H9 (cell line): Measurements from ENCODE around the gene TEX35. TPM values are rescaled to one million over a fixed set of nuclear protein-coding genes. Genes with fewer than 3 reads are reported as not detected.

Experiments used
- DNase-seq: peaks from one replicate; pipeline ENCODE4 v3.0.0-alpha.2; 2017
- H2AFZ ChIP-seq: one replicate; pipeline ENCODE4 v1.6.1; 2013; ENCODE audit warnings: mild to moderate bottlenecking, low read length, control low read depth, moderate library complexity
- H2AK5ac ChIP-seq: 2 replicates; pipeline ENCODE4 v1.6.1; 2013; ENCODE audit warnings: low read length, control low read depth, mixed read lengths; ENCODE audit not compliant: insufficient read length
- H2BK120ac ChIP-seq: one replicate; pipeline ENCODE4 v1.6.1; 2013; ENCODE audit warnings: low read depth, mild to moderate bottlenecking, low read length, control low read depth, inconsistent platforms; ENCODE audit not compliant: poor library complexity, severe bottlenecking
- H2BK12ac ChIP-seq: 2 replicates; pipeline ENCODE4 v1.6.1; 2013; ENCODE audit warnings: low read length, control low read depth, mixed read lengths, low read depth; ENCODE audit not compliant: insufficient read length
- H2BK15ac ChIP-seq: 2 replicates; pipeline ENCODE4 v1.6.1; 2013; ENCODE audit warnings: low read depth, low read length, control low read depth
- H2BK20ac ChIP-seq: one replicate; pipeline ENCODE4 v1.6.1; 2013; ENCODE audit warnings: low read depth, mild to moderate bottlenecking, low read length, control low read depth, inconsistent platforms; ENCODE audit not compliant: poor library complexity, severe bottlenecking
- H2BK5ac ChIP-seq: 2 replicates; pipeline ENCODE4 v1.6.1; 2013; ENCODE audit warnings: low read length, control low read depth, mixed read lengths; ENCODE audit not compliant: insufficient read length
- H3K14ac ChIP-seq: 2 replicates; pipeline ENCODE4 v1.6.1; 2013; ENCODE audit warnings: low read length, control low read depth; ENCODE audit not compliant: insufficient read depth
- H3K18ac ChIP-seq: 2 replicates; pipeline ENCODE4 v1.6.1; 2013; ENCODE audit warnings: low read depth, mild to moderate bottlenecking, mixed read lengths, low read length, control low read depth; ENCODE audit not compliant: insufficient read length
- H3K23ac ChIP-seq: 2 replicates; pipeline ENCODE4 v1.6.1; 2013; ENCODE audit warnings: low read length, control low read depth, mixed read lengths, low read depth; ENCODE audit not compliant: insufficient read length
- H3K23me2 ChIP-seq: 2 replicates; pipeline ENCODE4 v1.6.1; 2013; ENCODE audit warnings: low read depth, mild to moderate bottlenecking, mixed read lengths, low read length, control low read depth; ENCODE audit not compliant: insufficient read length, poor library complexity, severe bottlenecking
- H3K27ac ChIP-seq: 2 replicates; pipeline ENCODE4 v1.5.1; 2013; ENCODE audit warnings: low read length, control low read depth, mixed read lengths, low read depth; ENCODE audit not compliant: insufficient read length
- H3K27me3 ChIP-seq: 2 replicates; pipeline ENCODE4 v1.6.1; 2013; ENCODE audit warnings: low read length, control low read depth, inconsistent platforms; ENCODE audit not compliant: insufficient read depth
- H3K4ac ChIP-seq: 2 replicates; pipeline ENCODE4 v1.6.1; 2013; ENCODE audit warnings: low read depth, mild to moderate bottlenecking, control low read depth, inconsistent platforms, low read length, moderate library complexity
- H3K4me1 ChIP-seq: 2 replicates; pipeline ENCODE4 v1.6.1; 2013; ENCODE audit warnings: low read length, control low read depth, inconsistent platforms; ENCODE audit not compliant: insufficient read depth
- H3K4me2 ChIP-seq: 2 replicates; pipeline ENCODE4 v1.6.1; 2013; ENCODE audit warnings: low read length, control low read depth, mixed read lengths; ENCODE audit not compliant: insufficient read length, insufficient read depth
- H3K56ac ChIP-seq: 2 replicates; pipeline ENCODE4 v1.6.1; 2013; ENCODE audit warnings: low read depth, mild to moderate bottlenecking, mixed read lengths, low read length, control low read depth; ENCODE audit not compliant: insufficient read length
- H3K79me1 ChIP-seq: 2 replicates; pipeline ENCODE4 v1.6.1; 2013; ENCODE audit warnings: low read depth, mild to moderate bottlenecking, moderate library complexity, low read length, control low read depth, inconsistent platforms; ENCODE audit not compliant: insufficient read depth, poor library complexity, severe bottlenecking
- H3K79me2 ChIP-seq: 2 replicates; pipeline ENCODE4 v1.6.1; 2013; ENCODE audit warnings: low read length, control low read depth, inconsistent platforms; ENCODE audit not compliant: insufficient read depth
- H3K9ac ChIP-seq: 2 replicates; pipeline ENCODE4 v1.6.1; 2013; ENCODE audit warnings: low read length, control low read depth, mixed read lengths; ENCODE audit not compliant: insufficient read length; ENCODE audit errors: extremely low read depth
- H3K9me3 ChIP-seq: one replicate; pipeline ENCODE4 v1.6.1; 2013; ENCODE audit warnings: low read depth, low read length, inconsistent platforms; ENCODE audit not compliant: control insufficient read depth
- H3T11ph ChIP-seq: one replicate; pipeline ENCODE4 v1.6.1; 2013; ENCODE audit warnings: mild to moderate bottlenecking, low read length, control low read depth, inconsistent platforms
- H4K20me1 ChIP-seq: one replicate; pipeline ENCODE4 v1.6.1; 2013; ENCODE audit not compliant: control insufficient read depth, insufficient read length, insufficient read depth
- H4K5ac ChIP-seq: 2 replicates; pipeline ENCODE4 v1.6.1; 2013; ENCODE audit warnings: low read depth, mild to moderate bottlenecking, mixed read lengths, low read length, control low read depth; ENCODE audit not compliant: insufficient read length
- H4K8ac ChIP-seq: replicated peaks from 2 replicates; pipeline ENCODE4 v1.6.1; 2013; ENCODE audit warnings: low read length, control low read depth, mixed read lengths, low read depth; ENCODE audit not compliant: insufficient read length
- H4K91ac ChIP-seq: 2 replicates; pipeline ENCODE4 v1.6.1; 2013; ENCODE audit warnings: low read depth, mild to moderate bottlenecking, moderate library complexity, mixed read lengths, low read length, control low read depth; ENCODE audit not compliant: insufficient read length
- H3K27ac Mint-ChIP-seq, 3 experiments: 2 replicates in 2 of 3; 3 replicates in 1 of 3; pipeline ENCODE4 v1.8.0; 2020 to 2021; ENCODE audit warnings: mixed read lengths in 3 of 3, mild to moderate bottlenecking in 1 of 3, moderate library complexity in 1 of 3
- H3K27me3 Mint-ChIP-seq: 2 replicates; pipeline ENCODE4 v1.8.0; 2021; ENCODE audit warnings: low read depth, mild to moderate bottlenecking, moderate library complexity, mixed read lengths
- H3K36me3 Mint-ChIP-seq, 3 experiments: 2 replicates in 2 of 3; 3 replicates in 1 of 3; pipeline ENCODE4 v1.8.0; 2020 to 2021; ENCODE audit warnings: low read depth in 3 of 3, mixed read lengths in 3 of 3; ENCODE audit not compliant: insufficient read depth in 1 of 3
- H3K4me1 Mint-ChIP-seq, 2 experiments: 2 replicates each; pipeline ENCODE4 v1.8.0; 2020; ENCODE audit warnings: mixed read lengths in 2 of 2
- H3K4me3 Mint-ChIP-seq, 2 experiments: 2 replicates in 1 of 2; 3 replicates in 1 of 2; pipeline ENCODE4 v1.8.0; 2020 to 2021; ENCODE audit warnings: mild to moderate bottlenecking in 2 of 2, mixed read lengths in 2 of 2, moderate library complexity in 1 of 2
- H3K9me3 Mint-ChIP-seq, 2 experiments: 2 replicates in 1 of 2; 3 replicates in 1 of 2; pipeline ENCODE4 v1.8.0; 2020; ENCODE audit warnings: mild to moderate bottlenecking in 2 of 2, mixed read lengths in 2 of 2, moderate library complexity in 1 of 2
- CTCF ChIP-seq: fragments of 200-600 bp; sonication (generic); conservative IDR thresholded peaks from 3 replicates; pipeline ENCODE4 v1.8.0; 2021; ENCODE audit warnings: antibody characterized with exemption, mild to moderate bottlenecking
- WGBS: extraction: QIAGEN DNeasy Blood & Tissue Kit; methylation state at CpG from one replicate; pipeline ENCODE4 v1.1.7; 2013; ENCODE audit warnings: missing lambda C conversion rate, low lambda C conversion rate, mixed read lengths; ENCODE audit not compliant: insufficient read length; ENCODE audit errors: extremely low coverage; 5-methylcytosine and 5-hydroxymethylcytosine counted together
- total RNA-seq: library from RNA; stranded (reverse); gene quantifications from 2 replicates; pipeline ENCODE4 v1.2.1, GENCODE V29; 2021

The TEX35 gene
- total RNA-seq, 1 experiment from 2014 or later, result not detected

DNA sequence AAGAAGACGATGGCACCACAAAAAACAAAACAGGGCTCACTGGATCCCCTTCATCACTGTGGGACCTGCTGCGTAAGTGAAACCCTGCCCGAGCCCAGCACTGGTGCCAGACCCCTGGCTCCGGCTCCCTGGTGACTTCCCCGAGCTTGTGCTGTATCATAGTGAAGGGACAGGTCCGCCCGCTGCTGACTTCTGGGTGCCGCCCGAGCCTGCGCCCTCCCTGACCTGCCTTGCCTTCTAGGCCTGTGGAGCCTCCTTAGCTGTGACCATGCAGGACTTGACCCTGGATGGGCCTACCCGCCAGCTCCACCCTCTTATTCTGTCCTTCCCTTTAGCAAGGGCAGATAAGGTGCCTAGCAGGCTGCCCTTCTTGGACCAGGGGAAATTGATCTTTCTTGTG, 7.9 kb downstream of the TEX35 start:
- no peaks in the 10 kb centered on the region; a peak in 1 of 5 replicates for H3K9me3 Mint-ChIP-seq
- no peak overlapping the region for H4K8ac ChIP-seq
- H3K79me2 ChIP-seq, result no peaks in the 10 kb centered on the region
- H2BK12ac ChIP-seq, result no peak overlapping the region
- no peak for TF ChIP-seq CTCF
- no peak overlapping the region for H4K91ac ChIP-seq
- no peaks in the 10 kb centered on the region for H3K27me3 Mint-ChIP-seq
- no peak overlapping the region for H3K27ac ChIP-seq
- WGBS, result no CpG with 5 or more reads among the region's 11 CpGs
- no peak overlapping the region for H4K5ac ChIP-seq
- H3K4me2 ChIP-seq, result no peak overlapping the region
- no peak overlapping the region for H2BK5ac ChIP-seq
- no peak overlapping the region for H2BK20ac ChIP-seq
- no peaks in the 10 kb centered on the region for H3K27me3 ChIP-seq
- H3K4me1 Mint-ChIP-seq, result peaks cover 4% of the 10 kb centered on the region in 2 experiments; a peak in 3 of 4 replicates
- H3K79me1 ChIP-seq, result no peaks in the 10 kb centered on the region
- no peak overlapping the region for H3T11ph ChIP-seq
- H2AFZ ChIP-seq, result no peak overlapping the region
- no peak overlapping the region for H2BK120ac ChIP-seq
- H3K18ac ChIP-seq, result no peak overlapping the region
- no peak overlapping the region for H3K27ac Mint-ChIP-seq
- no peaks in the 10 kb centered on the region for H4K20me1 ChIP-seq
- H3K9ac ChIP-seq, result no peak overlapping the region
- no peak overlapping the region for H3K14ac ChIP-seq
- no peak overlapping the region for H3K4me3 Mint-ChIP-seq
- H3K56ac ChIP-seq, result no peak overlapping the region
- no peak overlapping the region for H3K23ac ChIP-seq
- H3K23me2 ChIP-seq, result no peaks in the 10 kb centered on the region
- no peak overlapping the region for H2BK15ac ChIP-seq
- no peak overlapping the region for H2AK5ac ChIP-seq
- no peak for DNase-seq
- no peaks in the 10 kb centered on the region for H3K9me3 ChIP-seq
- H3K4me1 ChIP-seq, result no peaks in the 10 kb centered on the region
- no peak overlapping the region for H3K4ac ChIP-seq
- no peaks in the 10 kb centered on the region for H3K36me3 Mint-ChIP-seq
